RWPE2 (cell line): Measurements from ENCODE around the gene ZDHHC20.

Experiments used
- ATAC-seq: fragments of 200-7000 bp; cut with Tn5 transposase; 3 replicates; pipeline ENCODE4 v1.9.1; 2021; ENCODE audit warnings: low read depth
- DNase-seq: peaks from one replicate; pipeline ENCODE4 v3.0.0-alpha.2; 2020; ENCODE audit warnings: low spot score
- H3K27ac ChIP-seq: fragments of 450-650 bp; 2 replicates; pipeline ENCODE4 v1.5.1; 2017; ENCODE audit warnings: mild to moderate bottlenecking; ENCODE audit not compliant: poor library complexity, severe bottlenecking
- H3K27me3 ChIP-seq: fragments of 250-450 bp; sonication (Bioruptor Pico); 2 replicates; pipeline ENCODE4 v1.5.1; 2021; ENCODE audit warnings: mild to moderate bottlenecking, moderate library complexity; ENCODE audit not compliant: insufficient read depth, poor library complexity, severe bottlenecking
- H3K36me3 ChIP-seq: fragments of 250-450 bp; sonication (Bioruptor Pico); 2 replicates; pipeline ENCODE4 v1.5.1; 2020; ENCODE audit warnings: low read depth, mild to moderate bottlenecking, moderate library complexity
- H3K4me1 ChIP-seq: fragments of 250-450 bp; sonication (Bioruptor Pico); 2 replicates; pipeline ENCODE4 v1.5.1; 2021; ENCODE audit warnings: mild to moderate bottlenecking, moderate library complexity; ENCODE audit not compliant: insufficient read depth, poor library complexity, severe bottlenecking
- H3K4me3 ChIP-seq: fragments of 250-450 bp; sonication (Bioruptor Pico); 2 replicates; pipeline ENCODE4 v1.5.1; 2021; ENCODE audit warnings: mild to moderate bottlenecking, moderate library complexity; ENCODE audit not compliant: severe bottlenecking
- H3K9me3 ChIP-seq: fragments of 250-450 bp; sonication (Bioruptor Pico); 2 replicates; pipeline ENCODE4 v1.5.1; 2021; ENCODE audit warnings: mild to moderate bottlenecking, moderate library complexity; ENCODE audit not compliant: severe bottlenecking
- TF ChIP-seq, protein P1 (sequence below): fragments of 450-650 bp; IDR thresholded peaks from one replicate; pipeline ENCODE4 v1.5.1; 2017; ENCODE audit warnings: mild to moderate bottlenecking, moderate library complexity; ENCODE audit not compliant: poor library complexity, severe bottlenecking

Gene ZDHHC20

DNA sequence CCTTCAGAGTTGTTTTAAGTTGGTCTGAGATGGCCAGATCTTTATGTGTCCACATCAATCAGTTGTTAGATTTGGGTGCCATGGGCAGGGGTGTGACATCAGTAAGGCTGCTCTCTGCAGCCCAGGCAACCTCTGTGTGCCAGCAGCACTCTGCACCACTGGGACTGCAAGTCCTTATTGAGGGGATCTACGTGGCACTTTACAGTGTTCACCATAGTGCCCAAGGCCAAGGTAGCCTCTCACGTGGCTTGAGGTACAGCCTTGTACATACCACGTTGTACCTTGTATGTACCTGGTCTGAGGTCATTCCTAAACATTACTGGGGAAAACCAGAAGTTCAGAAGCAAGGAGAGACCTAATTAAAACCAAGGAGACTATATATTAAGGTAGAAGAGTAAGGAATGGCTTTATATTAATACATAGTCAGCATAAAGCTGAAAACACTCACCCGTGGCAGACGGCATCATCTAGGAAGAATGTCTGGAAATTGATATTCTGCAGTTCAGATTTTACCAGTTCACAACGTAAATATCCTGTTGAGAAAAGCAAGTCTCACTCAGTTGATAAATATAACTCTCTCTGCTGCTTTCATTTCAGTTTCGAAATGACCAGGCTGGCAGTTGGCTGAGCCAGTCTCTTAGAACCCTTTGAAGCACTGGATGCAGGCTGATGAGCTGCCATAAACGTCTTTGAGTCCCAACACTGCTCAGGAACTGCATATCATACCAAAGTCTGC lies 128.8 kb downstream of the ZDHHC20 start:
- H3K9me3 ChIP-seq = no peaks in the 10 kb centered on the region
- no peaks in the 10 kb centered on the region for H3K36me3 ChIP-seq
- H3K27me3 ChIP-seq = no peaks in the 10 kb centered on the region
- TF ChIP-seq, protein P1, sequence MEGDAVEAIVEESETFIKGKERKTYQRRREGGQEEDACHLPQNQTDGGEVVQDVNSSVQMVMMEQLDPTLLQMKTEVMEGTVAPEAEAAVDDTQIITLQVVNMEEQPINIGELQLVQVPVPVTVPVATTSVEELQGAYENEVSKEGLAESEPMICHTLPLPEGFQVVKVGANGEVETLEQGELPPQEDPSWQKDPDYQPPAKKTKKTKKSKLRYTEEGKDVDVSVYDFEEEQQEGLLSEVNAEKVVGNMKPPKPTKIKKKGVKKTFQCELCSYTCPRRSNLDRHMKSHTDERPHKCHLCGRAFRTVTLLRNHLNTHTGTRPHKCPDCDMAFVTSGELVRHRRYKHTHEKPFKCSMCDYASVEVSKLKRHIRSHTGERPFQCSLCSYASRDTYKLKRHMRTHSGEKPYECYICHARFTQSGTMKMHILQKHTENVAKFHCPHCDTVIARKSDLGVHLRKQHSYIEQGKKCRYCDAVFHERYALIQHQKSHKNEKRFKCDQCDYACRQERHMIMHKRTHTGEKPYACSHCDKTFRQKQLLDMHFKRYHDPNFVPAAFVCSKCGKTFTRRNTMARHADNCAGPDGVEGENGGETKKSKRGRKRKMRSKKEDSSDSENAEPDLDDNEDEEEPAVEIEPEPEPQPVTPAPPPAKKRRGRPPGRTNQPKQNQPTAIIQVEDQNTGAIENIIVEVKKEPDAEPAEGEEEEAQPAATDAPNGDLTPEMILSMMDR = no peak
- no peaks in the 10 kb centered on the region for H3K4me1 ChIP-seq
- ATAC-seq = no peak
- no peak overlapping the region for H3K27ac ChIP-seq
- no peak for DNase-seq
- no peak overlapping the region for H3K4me3 ChIP-seq

DNA sequence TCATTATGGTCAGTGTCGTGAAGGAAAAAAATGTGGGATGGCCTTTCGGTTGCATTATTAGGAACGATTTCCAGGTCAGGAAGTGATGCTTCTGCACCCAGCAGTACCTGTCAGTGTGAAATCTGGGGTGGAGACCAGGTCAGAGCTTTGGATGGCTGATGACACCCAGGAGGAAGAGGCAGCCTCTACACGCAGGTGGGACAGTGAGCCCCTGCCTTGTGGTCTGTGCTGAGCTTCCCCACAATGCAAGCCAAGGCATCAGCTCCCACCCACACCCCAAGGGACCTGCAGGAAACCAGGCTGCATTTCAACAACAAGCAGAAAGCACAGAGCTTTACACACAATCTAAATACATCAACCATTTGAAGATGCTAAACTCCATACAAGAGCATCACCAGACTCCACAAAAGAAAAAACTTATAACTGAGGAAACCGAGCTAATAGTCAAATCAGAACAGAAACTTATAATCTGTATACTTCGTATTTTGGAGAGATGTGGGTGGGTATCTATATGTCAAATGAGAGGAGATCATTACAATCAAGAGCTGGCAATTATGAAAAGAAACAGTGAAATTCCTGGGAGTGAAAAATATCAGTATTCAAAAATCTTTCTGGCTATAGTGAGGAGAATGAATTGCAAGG lies 130.1 kb downstream of the ZDHHC20 start:
- Histone ChIP-seq H3K4me3 (no peak overlapping the region), H3K36me3 (no peaks in the 10 kb centered on the region)

DNA sequence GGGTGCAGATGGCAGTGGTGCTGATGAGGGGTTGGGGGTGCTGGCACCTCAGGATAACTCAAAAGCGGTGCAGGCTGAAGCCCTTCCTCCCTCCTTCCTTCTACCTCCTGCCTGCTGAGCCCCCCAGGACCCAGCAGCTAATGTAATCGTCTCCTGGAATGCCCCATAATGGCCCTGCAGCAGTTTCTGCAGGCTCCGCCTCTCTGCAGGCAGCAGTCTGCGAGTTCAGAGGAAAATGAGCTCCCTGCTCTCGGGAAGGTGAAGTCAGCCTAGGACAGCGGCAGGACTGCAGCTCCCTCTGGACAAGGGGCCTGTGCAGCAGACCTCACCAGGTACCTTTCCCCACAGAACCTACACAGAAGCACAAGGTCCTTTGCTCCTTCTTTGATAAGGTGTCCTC lies 130.9 kb downstream of the ZDHHC20 start:
- Histone ChIP-seq H3K27me3 (no peaks in the 10 kb centered on the region), H3K9me3 (no peaks in the 10 kb centered on the region), H3K36me3 (no peaks in the 10 kb centered on the region), H3K27ac (no peak overlapping the region), H3K4me3 (no peak overlapping the region), H3K4me1 (no peaks in the 10 kb centered on the region)
- ATAC-seq (no peak), DNase-seq (no peak)
- TF ChIP-seq, protein P1 = no peak

More for the DNA sequence above, 130.1 kb downstream of the ZDHHC20 start:
- Histone ChIP-seq H3K4me1 (no peaks in the 10 kb centered on the region), H3K9me3 (no peaks in the 10 kb centered on the region), H3K27me3 (no peaks in the 10 kb centered on the region), H3K27ac (no peak overlapping the region)
- no peak for ATAC-seq
- TF ChIP-seq, protein P1 = no peak
- no peak for DNase-seq

DNA sequence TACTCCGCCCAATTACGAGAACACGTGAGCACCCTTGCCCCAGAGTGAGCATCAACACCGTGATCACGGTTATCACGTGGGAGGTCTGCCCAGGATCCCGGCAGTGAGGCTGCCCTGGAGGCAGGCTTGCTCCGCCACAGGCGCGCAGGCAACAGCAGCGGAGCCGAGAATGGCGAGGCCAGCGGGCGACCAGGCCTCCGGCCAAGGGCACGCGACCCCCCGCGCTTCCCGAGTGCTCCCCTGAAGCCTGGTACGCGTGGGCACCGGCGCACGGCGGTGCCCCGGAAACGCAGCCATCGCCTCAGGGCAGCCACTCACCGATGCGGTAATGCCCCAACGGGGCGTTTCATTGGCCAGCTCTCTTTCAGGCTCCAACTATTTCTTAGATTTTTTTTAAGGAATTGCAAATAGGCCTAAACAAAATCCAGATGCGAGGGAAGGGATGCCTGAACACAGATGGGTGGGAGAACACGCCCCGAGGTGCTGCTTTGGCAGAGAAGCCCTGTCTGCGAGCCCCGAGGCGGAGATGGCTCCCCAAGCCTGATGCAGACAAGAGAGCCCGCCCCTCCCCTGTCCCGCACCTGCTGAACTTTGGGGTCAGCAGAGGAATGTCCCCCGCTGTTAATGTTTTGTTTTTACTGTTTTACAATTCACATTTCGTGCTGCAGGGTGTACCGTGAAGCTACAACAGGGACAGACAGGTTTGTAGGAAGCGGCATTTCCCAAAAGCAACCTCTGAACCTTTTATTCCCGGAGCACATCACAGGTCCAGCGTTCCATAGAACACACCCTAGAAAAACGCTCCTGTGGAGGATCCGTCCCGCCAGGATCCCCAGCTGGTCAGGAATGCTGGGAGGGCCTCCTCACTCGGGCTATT lies 132.7 kb downstream of the ZDHHC20 start:
- no peaks in the 10 kb centered on the region for H3K36me3 ChIP-seq
- no peaks in the 10 kb centered on the region for H3K27me3 ChIP-seq
- H3K4me3 ChIP-seq = peak overlapping the region; percentile 28
- DNase-seq (no peak), ATAC-seq (peak; percentile 81)
- no peak overlapping the region for H3K27ac ChIP-seq
- no peaks in the 10 kb centered on the region for H3K4me1 ChIP-seq
- H3K9me3 ChIP-seq = no peaks in the 10 kb centered on the region
- TF ChIP-seq, protein P1 = no peak
